ENCODE measurements around the gene MRPL20. TPM values are rescaled to one million over a fixed set of nuclear protein-coding genes. Genes with fewer than 3 reads are reported as not detected.

The MRPL20 gene
- polyA plus RNA-seq, 1 donor from 2014 or later: 204 TPM

DNA sequence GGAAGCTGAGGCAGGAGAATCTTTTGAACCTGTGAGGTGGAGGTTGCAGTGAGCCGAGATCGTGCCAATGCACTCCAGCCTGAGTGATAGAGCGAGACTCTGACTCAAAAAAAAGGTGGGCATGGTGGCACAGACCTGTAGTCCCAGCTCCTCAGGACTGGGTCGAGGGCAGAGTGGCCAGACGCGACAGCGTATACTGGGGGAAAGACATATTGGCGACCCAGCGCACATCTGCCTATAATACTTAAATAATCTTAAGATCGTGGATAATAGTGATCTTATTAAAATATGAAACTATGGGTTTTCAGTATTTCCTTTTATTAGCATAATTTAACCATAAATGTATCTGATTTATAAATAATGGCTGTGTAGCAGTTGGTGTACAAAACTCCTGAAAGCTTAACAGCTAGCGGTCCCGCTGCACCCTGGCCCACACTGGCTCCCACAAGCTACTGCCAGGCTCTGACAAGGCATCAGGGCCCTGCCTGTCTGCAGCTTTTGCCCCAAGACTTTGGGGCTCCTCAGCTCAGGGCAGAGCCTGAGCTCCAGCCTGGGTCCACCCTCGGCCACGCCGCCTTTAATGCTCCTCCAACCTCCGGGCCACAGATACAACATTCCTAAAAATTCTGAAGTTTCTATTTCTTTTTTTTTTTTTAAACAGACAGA lies 29.4 kb downstream of the MRPL20 start:
- H3K9me2 ChIP-seq (ENCODE audit: insufficient read depth, low read length): no peaks in the 10 kb centered on the region
- H3K9me3 ChIP-seq (ENCODE audit: low read length): no peaks in the 10 kb centered on the region
- no peaks in the 10 kb centered on the region for H3F3A ChIP-seq (ENCODE audit: insufficient read depth, low read length, poor library complexity, severe bottlenecking)
- H4K20me1 ChIP-seq (ENCODE audit: insufficient read depth): no peaks in the 10 kb centered on the region
- no peaks in the 10 kb centered on the region for H3K36me3 ChIP-seq (ENCODE audit: insufficient read depth, low read length)
- no peak overlapping the region for H3K4me3 ChIP-seq (ENCODE audit: low read length)
- no peak overlapping the region for H3K4me2 ChIP-seq (ENCODE audit: low read length)
- no peak overlapping the region for H2AFZ ChIP-seq (ENCODE audit: low read depth, low read length)
- no peak overlapping the region for H3K9ac ChIP-seq (ENCODE audit: low read length)
- no peak overlapping the region for H3K27ac ChIP-seq (ENCODE audit: low read length)
- H3K27me3 ChIP-seq (ENCODE audit: insufficient read depth, low read depth, low read length): no peaks in the 10 kb centered on the region
- H3K79me2 ChIP-seq (replicated peaks; ENCODE audit: insufficient read depth, low read length): no peaks in the 10 kb centered on the region
- TF ChIP-seq CTCF (IDR thresholded peaks at IDR 0.05; ENCODE audit: poor library complexity, severe bottlenecking) (no peak), EZH2 (IDR thresholded peaks at IDR 0.05; ENCODE audit: borderline replicate concordance, insufficient read depth, low read length, poor library complexity, severe bottlenecking) (no peak), EP300 (conservative IDR thresholded peaks at IDR 0.05; ENCODE audit: poor library complexity, severe bottlenecking) (no peak), POLR2AphosphoS5 (IDR thresholded peaks at IDR 0.05) (no peak), SMC3 (conservative IDR thresholded peaks at IDR 0.05; ENCODE audit: poor library complexity) (no peak), RAD21 (conservative IDR thresholded peaks at IDR 0.05) (no peak), MXI1 (conservative IDR thresholded peaks at IDR 0.05; ENCODE audit: poor library complexity, severe bottlenecking) (no peak), TAF1 (IDR thresholded peaks at IDR 0.05; ENCODE audit: low read depth) (no peak)
- TF ChIP-seq, protein P1, sequence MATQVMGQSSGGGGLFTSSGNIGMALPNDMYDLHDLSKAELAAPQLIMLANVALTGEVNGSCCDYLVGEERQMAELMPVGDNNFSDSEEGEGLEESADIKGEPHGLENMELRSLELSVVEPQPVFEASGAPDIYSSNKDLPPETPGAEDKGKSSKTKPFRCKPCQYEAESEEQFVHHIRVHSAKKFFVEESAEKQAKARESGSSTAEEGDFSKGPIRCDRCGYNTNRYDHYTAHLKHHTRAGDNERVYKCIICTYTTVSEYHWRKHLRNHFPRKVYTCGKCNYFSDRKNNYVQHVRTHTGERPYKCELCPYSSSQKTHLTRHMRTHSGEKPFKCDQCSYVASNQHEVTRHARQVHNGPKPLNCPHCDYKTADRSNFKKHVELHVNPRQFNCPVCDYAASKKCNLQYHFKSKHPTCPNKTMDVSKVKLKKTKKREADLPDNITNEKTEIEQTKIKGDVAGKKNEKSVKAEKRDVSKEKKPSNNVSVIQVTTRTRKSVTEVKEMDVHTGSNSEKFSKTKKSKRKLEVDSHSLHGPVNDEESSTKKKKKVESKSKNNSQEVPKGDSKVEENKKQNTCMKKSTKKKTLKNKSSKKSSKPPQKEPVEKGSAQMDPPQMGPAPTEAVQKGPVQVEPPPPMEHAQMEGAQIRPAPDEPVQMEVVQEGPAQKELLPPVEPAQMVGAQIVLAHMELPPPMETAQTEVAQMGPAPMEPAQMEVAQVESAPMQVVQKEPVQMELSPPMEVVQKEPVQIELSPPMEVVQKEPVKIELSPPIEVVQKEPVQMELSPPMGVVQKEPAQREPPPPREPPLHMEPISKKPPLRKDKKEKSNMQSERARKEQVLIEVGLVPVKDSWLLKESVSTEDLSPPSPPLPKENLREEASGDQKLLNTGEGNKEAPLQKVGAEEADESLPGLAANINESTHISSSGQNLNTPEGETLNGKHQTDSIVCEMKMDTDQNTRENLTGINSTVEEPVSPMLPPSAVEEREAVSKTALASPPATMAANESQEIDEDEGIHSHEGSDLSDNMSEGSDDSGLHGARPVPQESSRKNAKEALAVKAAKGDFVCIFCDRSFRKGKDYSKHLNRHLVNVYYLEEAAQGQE (IDR thresholded peaks at IDR 0.05; ENCODE audit: borderline replicate concordance): no peak

- Histone ChIP-seq H3K4me2 (ENCODE audit: low read length) (no peak overlapping the region), H3K79me2 (replicated peaks; ENCODE audit: insufficient read depth, low read length) (no peaks in the 10 kb centered on the region), H3K36me3 (ENCODE audit: insufficient read depth, low read length) (no peaks in the 10 kb centered on the region), H3K4me3 (ENCODE audit: low read length) (no peak overlapping the region), H3K9me2 (ENCODE audit: insufficient read depth, low read length) (no peaks in the 10 kb centered on the region), H2AFZ (ENCODE audit: low read depth, low read length) (no peak overlapping the region), H4K20me1 (ENCODE audit: insufficient read depth) (no peaks in the 10 kb centered on the region), H3K27me3 (ENCODE audit: insufficient read depth, low read depth, low read length) (no peaks in the 10 kb centered on the region), H3K9me3 (ENCODE audit: low read length) (no peaks in the 10 kb centered on the region), H3K27ac (ENCODE audit: low read length) (no peak overlapping the region), H3F3A (ENCODE audit: insufficient read depth, low read length, poor library complexity, severe bottlenecking) (no peaks in the 10 kb centered on the region), H3K9ac (ENCODE audit: low read length) (no peak overlapping the region)
- TF ChIP-seq POLR2AphosphoS5 (IDR thresholded peaks at IDR 0.05) (no peak), CTCF (IDR thresholded peaks at IDR 0.05; ENCODE audit: poor library complexity, severe bottlenecking) (no peak), SMC3 (conservative IDR thresholded peaks at IDR 0.05; ENCODE audit: poor library complexity) (no peak), EP300 (conservative IDR thresholded peaks at IDR 0.05; ENCODE audit: poor library complexity, severe bottlenecking) (no peak), MXI1 (conservative IDR thresholded peaks at IDR 0.05; ENCODE audit: poor library complexity, severe bottlenecking) (no peak), EZH2 (IDR thresholded peaks at IDR 0.05; ENCODE audit: borderline replicate concordance, insufficient read depth, low read length, poor library complexity, severe bottlenecking) (no peak), TAF1 (IDR thresholded peaks at IDR 0.05; ENCODE audit: low read depth) (no peak), RAD21 (conservative IDR thresholded peaks at IDR 0.05) (no peak)
- TF ChIP-seq, protein P1 (IDR thresholded peaks at IDR 0.05; ENCODE audit: borderline replicate concordance): no peak
These were observed 30.4 kb downstream of the MRPL20 start for GRCh38 chr1:1376551-1377226.

All from neural cell (in vitro differentiated cells).